GM12873 (cell line): ENCODE measurements around the gene RTBDN.

ENCODE experiments used
- TF ChIP-seq, protein P1 (sequence below): IDR thresholded peaks from 2 replicates; pipeline ENCODE4 v1.5.1; 2012; ENCODE audit warnings: low read depth, mild to moderate bottlenecking, moderate library complexity, low read length, control low read depth; ENCODE audit not compliant: insufficient read depth; ENCODE audit errors: missing control alignments

Gene RTBDN

DNA sequence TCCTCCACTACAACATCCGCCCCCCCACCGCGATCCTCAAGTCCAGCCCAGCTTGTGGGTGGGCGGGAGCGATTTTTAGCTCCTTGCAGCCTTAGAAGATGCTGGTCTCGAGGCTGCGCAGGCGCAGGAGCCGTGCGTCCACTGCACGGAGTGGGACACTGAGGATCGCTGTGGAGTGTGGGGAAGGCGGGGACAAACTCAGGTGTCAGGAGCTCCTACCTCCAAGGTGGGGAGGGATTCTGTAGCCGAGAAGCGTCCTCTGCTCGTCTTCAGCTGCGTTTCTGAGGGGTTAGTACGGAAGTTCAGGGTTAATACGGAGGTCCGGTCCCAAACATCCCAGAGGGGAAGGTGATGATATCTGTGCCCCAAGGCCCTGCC, at the start of gene RTBDN:
Gene RTBDN (minus strand): TSS at position 14 of the 378 bp plus-strand sequence. CDS start 4,600 bp downstream, outside the sequence.
- TF ChIP-seq, protein P1, sequence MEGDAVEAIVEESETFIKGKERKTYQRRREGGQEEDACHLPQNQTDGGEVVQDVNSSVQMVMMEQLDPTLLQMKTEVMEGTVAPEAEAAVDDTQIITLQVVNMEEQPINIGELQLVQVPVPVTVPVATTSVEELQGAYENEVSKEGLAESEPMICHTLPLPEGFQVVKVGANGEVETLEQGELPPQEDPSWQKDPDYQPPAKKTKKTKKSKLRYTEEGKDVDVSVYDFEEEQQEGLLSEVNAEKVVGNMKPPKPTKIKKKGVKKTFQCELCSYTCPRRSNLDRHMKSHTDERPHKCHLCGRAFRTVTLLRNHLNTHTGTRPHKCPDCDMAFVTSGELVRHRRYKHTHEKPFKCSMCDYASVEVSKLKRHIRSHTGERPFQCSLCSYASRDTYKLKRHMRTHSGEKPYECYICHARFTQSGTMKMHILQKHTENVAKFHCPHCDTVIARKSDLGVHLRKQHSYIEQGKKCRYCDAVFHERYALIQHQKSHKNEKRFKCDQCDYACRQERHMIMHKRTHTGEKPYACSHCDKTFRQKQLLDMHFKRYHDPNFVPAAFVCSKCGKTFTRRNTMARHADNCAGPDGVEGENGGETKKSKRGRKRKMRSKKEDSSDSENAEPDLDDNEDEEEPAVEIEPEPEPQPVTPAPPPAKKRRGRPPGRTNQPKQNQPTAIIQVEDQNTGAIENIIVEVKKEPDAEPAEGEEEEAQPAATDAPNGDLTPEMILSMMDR = no peak

DNA sequence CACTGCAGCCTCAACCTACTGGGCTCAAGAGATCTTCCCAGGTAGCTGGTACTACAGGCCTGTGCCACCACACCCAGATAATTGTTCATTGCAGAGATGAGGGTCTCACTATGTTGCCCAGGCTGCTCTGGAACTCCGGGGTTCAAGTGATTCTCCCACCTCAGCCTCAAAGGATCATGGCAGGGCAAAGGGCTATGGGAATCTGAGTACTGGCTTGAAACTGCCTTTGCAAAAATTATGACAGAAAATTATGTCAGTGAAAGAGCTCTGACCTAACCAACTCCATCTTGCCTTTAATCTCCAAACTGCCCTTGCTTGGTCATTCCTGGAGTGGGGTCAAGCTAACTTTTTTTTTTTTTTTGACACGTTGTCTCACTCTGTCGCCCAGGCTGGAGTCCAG, 48.2 kb upstream of the RTBDN start:
- TF ChIP-seq, protein P1 = no peak

DNA sequence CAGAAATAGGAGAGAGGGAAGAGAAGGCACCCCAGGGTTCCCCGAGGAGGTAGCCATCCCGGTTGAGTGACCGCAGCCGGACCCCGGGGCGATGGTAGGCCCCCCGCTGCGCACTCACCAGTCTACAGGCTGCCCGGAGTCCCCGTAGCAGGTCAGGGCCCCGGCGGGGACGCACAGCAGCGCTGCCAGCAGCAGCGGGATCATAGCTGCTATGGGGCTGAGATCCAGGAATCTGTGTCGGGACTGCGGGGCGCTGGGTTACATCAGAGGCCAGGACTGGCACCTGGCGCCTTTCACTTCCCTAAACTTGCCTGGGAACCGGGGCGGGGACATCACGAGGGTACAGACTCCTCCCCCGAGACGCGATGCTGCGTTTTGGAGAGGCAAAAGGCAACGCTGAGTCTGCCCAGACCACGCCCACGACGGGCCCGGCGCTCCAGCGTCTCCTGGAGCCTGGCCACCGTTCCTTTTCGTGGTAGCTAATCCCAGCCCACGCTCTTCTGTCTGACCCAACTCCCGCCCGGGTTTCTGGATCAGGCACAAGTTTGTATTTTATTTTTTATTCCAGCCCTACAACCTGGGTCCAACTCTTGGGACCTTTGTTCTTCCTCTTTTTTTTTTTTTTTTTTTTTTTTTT, 46.9 kb upstream of the RTBDN start, which contains the start of gene DNASE2:
Gene DNASE2 (minus strand): TSS at position 278 of the 637 bp plus-strand sequence. CDS start 74 bp downstream, at position 204.
- TF ChIP-seq, protein P1 = no peak

DNA sequence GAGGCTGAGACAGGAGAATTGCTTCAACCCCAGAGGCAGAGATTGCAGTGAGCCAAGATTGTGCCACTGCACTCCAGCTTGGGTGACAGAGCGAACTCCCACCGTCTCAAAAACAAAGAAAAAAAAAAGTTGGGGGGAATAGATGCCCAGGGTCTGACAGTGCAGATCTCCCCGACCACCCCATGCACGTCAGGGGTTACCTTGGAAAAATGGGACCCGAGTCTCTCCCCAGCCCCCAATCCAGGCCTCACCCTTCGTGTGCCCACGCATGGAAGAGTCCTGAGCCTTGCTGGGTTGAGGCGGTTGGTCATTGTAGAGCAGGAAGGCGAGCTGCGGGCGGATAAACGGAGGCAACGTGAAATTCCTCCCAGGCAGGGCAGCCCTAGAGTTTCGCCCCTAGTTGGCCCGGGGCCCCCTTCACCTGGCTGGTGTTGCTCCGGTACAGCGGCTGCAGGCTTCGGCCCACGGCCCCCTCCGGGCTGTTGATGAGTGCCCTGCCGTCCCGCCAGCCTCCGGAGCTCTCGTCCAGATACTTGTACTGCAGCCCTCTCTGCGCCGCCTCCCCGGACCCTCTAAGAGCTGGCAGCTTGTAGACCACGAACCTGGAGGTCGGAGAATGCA, 46.3 kb upstream of the RTBDN start:
- TF ChIP-seq, protein P1 = no peak

DNA sequence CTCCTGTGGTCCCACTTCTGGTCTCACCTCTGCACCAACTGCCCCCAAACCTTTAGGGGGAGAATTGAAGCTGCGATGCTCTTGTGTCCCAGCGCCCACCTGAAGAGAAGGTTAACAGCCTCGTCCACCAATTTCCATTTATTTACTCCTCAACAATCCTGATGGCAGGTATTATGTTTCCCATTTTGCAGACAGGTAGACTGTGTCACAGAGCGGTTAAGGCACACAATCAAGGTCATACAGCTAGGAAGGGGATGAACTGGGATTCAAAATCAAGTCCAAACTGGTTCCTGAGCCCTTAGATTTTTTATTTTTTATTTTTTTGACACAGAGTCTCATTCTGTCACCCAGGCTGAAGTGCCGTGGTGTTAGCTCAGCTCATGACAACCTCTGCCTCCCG, 40.7 kb upstream of the RTBDN start:
- TF ChIP-seq, protein P1 = no peak

DNA sequence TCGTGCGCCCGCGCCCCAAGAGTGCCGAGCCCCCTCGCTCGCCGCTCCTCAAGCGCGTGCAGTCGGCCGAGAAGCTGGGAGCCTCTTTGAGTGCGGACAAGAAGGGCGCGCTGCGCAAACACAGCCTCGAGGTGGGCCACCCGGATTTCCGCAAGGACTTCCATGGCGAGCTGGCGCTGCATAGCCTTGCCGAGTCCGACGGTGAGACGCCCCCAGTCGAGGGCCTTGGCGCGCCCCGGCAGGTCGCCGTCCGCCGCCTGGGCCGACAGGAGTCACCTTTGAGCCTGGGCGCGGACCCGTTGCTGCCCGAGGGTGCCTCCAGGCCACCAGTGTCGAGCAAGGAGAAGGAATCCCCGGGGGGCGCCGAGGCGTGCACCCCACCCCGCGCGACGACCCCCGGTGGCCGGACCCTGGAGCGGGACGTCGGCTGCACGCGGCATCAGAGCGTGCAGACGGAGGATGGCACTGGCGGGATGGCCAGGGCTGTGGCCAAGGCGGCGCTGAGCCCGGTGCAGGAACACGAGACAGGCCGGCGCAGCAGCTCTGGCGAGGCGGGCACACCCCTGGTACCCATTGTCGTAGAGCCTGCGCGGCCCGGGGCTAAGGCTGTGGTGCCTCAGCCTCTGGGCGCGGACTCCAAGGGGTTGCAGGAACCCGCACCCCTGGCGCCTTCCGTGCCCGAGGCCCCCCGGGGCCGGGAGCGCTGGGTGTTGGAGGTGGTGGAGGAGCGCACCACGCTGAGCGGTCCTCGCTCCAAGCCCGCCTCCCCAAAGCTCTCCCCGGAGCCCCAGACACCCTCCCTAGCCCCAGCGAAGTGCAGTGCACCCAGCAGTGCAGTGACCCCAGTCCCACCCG, 39.7 kb upstream of the RTBDN start:
- TF ChIP-seq, protein P1 = no peak
